ENCODE data around the gene NACAD. TPM values are rescaled to one million over a fixed set of nuclear protein-coding genes. Genes with fewer than 3 reads are reported as not detected.

NACAD gene
- total RNA-seq, 1 donor from 2014 or later: 21.6 TPM

- peaks cover 14% of the 10 kb centered on the region for H3K4me1 Mint-ChIP-seq (ENCODE audit: low read depth, unreplicated experiment)
- no peaks in the 10 kb centered on the region for H3K27me3 Mint-ChIP-seq (ENCODE audit: low read depth, unreplicated experiment)
- Histone ChIP-seq H3K27ac (ENCODE audit: low read depth, low read length) (no peak overlapping the region), H3K36me3 (ENCODE audit: insufficient read depth, low read length) (peaks cover 60% of the 10 kb centered on the region), H2AFZ (ENCODE audit: low read depth, low read length) (no peak overlapping the region), H3K4me1 (ENCODE audit: insufficient read depth, low read length) (peaks cover 4% of the 10 kb centered on the region), H3K79me2 (ENCODE audit: insufficient read depth, low read length) (peaks cover 64% of the 10 kb centered on the region), H3K4me2 (ENCODE audit: low read length) (no peak overlapping the region), H3K9me3 (ENCODE audit: insufficient read depth, low read depth, low read length) (no peaks in the 10 kb centered on the region), H4K20me1 (ENCODE audit: insufficient read depth, low read length) (peaks cover 84% of the 10 kb centered on the region), H3K4me3 (ENCODE audit: insufficient read depth, low read depth, low read length) (no peak overlapping the region), H3K9ac (ENCODE audit: low read length) (no peak overlapping the region), H3K27me3 (ENCODE audit: insufficient read depth, low read length) (no peaks in the 10 kb centered on the region)
- FAIRE-seq (no peak), DNase-seq (ENCODE audit: low read depth) (no peak)
- no peaks in the 10 kb centered on the region for H3K9me3 Mint-ChIP-seq (ENCODE audit: unreplicated experiment)
- peaks cover 6% of the 10 kb centered on the region for H3K36me3 Mint-ChIP-seq (ENCODE audit: low read depth, unreplicated experiment)
- no peak overlapping the region for H3K4me3 Mint-ChIP-seq (ENCODE audit: unreplicated experiment)
- TF ChIP-seq, protein P1, sequence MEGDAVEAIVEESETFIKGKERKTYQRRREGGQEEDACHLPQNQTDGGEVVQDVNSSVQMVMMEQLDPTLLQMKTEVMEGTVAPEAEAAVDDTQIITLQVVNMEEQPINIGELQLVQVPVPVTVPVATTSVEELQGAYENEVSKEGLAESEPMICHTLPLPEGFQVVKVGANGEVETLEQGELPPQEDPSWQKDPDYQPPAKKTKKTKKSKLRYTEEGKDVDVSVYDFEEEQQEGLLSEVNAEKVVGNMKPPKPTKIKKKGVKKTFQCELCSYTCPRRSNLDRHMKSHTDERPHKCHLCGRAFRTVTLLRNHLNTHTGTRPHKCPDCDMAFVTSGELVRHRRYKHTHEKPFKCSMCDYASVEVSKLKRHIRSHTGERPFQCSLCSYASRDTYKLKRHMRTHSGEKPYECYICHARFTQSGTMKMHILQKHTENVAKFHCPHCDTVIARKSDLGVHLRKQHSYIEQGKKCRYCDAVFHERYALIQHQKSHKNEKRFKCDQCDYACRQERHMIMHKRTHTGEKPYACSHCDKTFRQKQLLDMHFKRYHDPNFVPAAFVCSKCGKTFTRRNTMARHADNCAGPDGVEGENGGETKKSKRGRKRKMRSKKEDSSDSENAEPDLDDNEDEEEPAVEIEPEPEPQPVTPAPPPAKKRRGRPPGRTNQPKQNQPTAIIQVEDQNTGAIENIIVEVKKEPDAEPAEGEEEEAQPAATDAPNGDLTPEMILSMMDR (IDR thresholded peaks at IDR 0.05; ENCODE audit: insufficient read depth, low read depth, low read length): no peak
- H3K27ac Mint-ChIP-seq (ENCODE audit: unreplicated experiment): no peak overlapping the region
Measured at GRCh38 chr7:45104844-45105587, 16.2 kb upstream of the NACAD start.

DNA sequence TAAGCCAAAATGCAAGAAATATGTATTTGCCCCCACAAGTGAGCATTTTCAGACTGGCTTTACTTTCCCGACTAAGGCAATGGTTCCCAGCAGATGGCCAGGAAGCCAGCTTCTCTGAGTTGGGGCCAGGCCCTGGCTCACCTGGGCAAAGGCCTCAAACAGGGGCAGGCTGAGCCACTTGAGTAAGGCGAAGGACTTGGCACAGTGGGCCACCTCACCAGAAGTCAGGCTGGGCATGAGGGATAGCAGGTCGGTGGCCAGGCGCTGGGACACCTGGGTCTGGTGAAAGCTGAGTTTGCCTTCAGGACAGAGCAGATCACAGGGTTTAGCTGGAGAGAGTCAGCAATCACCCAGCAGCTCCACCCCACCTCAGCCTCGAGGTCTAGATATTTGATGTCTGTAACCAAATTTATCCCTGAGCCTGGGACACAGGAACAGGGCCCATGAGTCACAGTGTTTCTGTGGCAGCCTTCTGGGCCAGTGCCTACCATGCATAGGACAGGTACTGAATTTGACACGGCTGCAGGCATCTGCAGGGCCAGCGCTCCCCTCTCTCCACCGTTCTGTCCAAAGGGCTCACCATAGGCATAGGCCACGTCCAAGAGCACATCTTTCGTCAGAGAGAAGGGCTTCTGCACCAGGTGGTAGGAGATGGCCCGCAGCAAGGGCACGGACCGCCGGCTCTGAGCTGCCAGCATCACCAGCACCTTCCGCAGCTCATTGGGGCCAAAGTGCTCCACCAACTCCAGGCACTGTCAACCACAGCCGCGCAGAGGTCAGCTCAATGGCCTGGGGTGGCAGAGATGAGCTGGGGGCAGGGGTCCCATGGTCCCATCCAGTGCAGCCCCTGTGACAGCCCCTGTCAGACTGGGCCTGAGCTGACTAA is 15.4 kb upstream of the NACAD start:
- Mint-ChIP-seq H3K36me3 (ENCODE audit: low read depth, unreplicated experiment) (peaks cover 6% of the 10 kb centered on the region), H3K27me3 (ENCODE audit: low read depth, unreplicated experiment) (no peaks in the 10 kb centered on the region), H3K9me3 (ENCODE audit: unreplicated experiment) (no peaks in the 10 kb centered on the region), H3K4me1 (ENCODE audit: low read depth, unreplicated experiment) (peaks cover 12% of the 10 kb centered on the region), H3K27ac (ENCODE audit: unreplicated experiment) (no peak overlapping the region), H3K4me3 (ENCODE audit: unreplicated experiment) (no peak overlapping the region)
- H3K9ac ChIP-seq (ENCODE audit: low read length): no peak overlapping the region
- H3K36me3 ChIP-seq (ENCODE audit: insufficient read depth, low read length): peaks cover 60% of the 10 kb centered on the region
- H3K4me3 ChIP-seq (ENCODE audit: insufficient read depth, low read depth, low read length): no peak overlapping the region
- peaks cover 56% of the 10 kb centered on the region for H3K79me2 ChIP-seq (ENCODE audit: insufficient read depth, low read length)
- H3K9me3 ChIP-seq (ENCODE audit: insufficient read depth, low read depth, low read length): no peaks in the 10 kb centered on the region
- no peak overlapping the region for H3K4me2 ChIP-seq (ENCODE audit: low read length)
- DNase-seq (ENCODE audit: low read depth): no peak
- no peak for FAIRE-seq
- peaks cover 4% of the 10 kb centered on the region for H3K4me1 ChIP-seq (ENCODE audit: insufficient read depth, low read length)
- H3K27ac ChIP-seq (ENCODE audit: low read depth, low read length): no peak overlapping the region
- TF ChIP-seq, protein P1 (IDR thresholded peaks at IDR 0.05; ENCODE audit: insufficient read depth, low read depth, low read length): no peak
- no peak overlapping the region for H2AFZ ChIP-seq (ENCODE audit: low read depth, low read length)
- H3K27me3 ChIP-seq (ENCODE audit: insufficient read depth, low read length): no peaks in the 10 kb centered on the region
- peaks cover 82% of the 10 kb centered on the region for H4K20me1 ChIP-seq (ENCODE audit: insufficient read depth, low read length)

Data from astrocyte (in vitro differentiated cells and primary cell).